ENCODE measurements around the gene MAPKAP1.

DNA sequence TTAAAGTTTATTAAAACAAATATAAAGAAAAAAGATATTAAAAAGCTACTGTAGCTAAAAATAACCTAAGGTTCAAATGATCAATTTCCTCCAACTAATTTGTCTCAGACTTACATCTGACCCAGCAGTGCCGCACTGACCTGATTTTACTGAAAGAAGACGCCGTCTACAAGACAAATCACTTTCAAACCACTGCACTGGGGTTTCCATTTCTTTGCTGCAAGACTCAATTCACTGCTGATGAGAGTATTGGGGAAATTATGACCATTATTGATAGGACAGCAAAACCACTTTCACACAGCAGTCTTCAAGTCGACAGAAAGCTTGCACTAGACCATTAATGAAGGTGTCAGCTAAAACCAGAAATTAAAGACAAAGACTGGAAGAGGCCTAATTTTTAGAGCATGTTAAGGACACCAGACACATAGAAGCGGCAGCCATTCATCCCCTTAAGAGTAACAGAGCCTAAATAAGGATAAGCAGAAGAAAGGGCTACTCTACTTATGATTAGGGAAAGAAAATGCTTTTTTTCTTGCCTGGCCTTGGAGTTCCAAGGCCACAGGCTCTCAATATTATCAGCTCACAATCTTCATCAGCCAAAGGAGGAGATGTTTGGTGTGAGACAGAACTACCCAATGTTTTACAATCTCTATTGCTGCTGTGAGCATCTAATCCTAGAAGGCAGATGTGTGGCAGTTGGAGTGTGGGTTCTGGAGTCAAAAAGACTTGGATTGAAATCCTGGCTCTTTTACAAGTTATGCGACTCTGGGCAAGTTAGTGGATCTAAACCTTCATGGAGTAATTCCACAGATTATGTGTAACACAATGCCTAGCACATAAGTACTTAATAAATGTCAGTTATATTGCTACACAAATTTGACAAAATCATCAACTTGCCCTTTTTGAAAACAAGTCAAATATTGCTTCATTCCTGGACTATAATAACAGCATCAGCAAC is 190.7 kb downstream of the MAPKAP1 start:
- TF ChIP-seq CTCF (IDR thresholded peaks at IDR 0.05; ENCODE audit: borderline replicate concordance, extremely low read depth, low read length, poor library complexity, severe bottlenecking): no peak
- no peak for TF ChIP-seq EZH2 (IDR thresholded peaks at IDR 0.05; ENCODE audit: borderline replicate concordance, low read depth, low read length, severe bottlenecking)

All from DND-41 (cell line).